T follicular helper cell (primary cell): ENCODE measurements around the gene MATK.

Experiments used
- DNase-seq: peaks from one replicate; pipeline ENCODE4 v3.0.0-alpha.2; 2020; ENCODE audit warnings: low read depth

Gene MATK

GRCh38 chr19:3746371-3747056 lies 39.7 kb downstream of the MATK start:
- no peak for DNase-seq

GRCh38 chr19:3745363-3746045 lies 40.7 kb downstream of the MATK start:
- no peak for DNase-seq

GRCh38 chr19:3743486-3743885 lies 42.7 kb downstream of the MATK start:
- DNase-seq = no peak

- no peak for DNase-seq
Observed at GRCh38 chr19:3740431-3740830, 45.8 kb downstream of the MATK start.

GRCh38 chr19:3738477-3739220 lies 47.5 kb downstream of the MATK start:
- DNase-seq = no peak

GRCh38 chr19:3737487-3738205 lies 48.5 kb downstream of the MATK start:
- no peak for DNase-seq

- DNase-seq = no peak
Observed at GRCh38 chr19:3736106-3736724, 50.0 kb downstream of the MATK start.

GRCh38 chr19:3734310-3734600 lies 51.9 kb downstream of the MATK start:
- DNase-seq = no peak

- no peak for DNase-seq
Observed at GRCh38 chr19:3733549-3734309, 52.5 kb downstream of the MATK start.

GRCh38 chr19:3732108-3732507 lies 54.1 kb downstream of the MATK start:
- no peak for DNase-seq

- DNase-seq = no peak
Observed at GRCh38 chr19:3730457-3730958, 55.7 kb downstream of the MATK start.
